Liver (tissue), 9 donors: ENCODE data around the gene SH2D7. TPM values are rescaled to one million over a fixed set of nuclear protein-coding genes. Genes with fewer than 3 reads are reported as not detected.

Experiments
- DNase-seq: peaks from one replicate; pipeline ENCODE4 v3.0.0-alpha.2; 2017; ENCODE audit warnings: low spot score
- H3K27ac ChIP-seq, 2 donors: one replicate each; pipeline ENCODE4 v1.7.0; 2013; ENCODE audit warnings: inconsistent platforms in 2 of 2, low read length in 2 of 2, control low read depth in 1 of 2, low read depth in 1 of 2, mild to moderate bottlenecking in 1 of 2
- H3K27me3 ChIP-seq, 4 donors: one replicate each; pipeline versions ENCODE4 v1.6.1 to v1.7.0; 2013; ENCODE audit warnings: low read length in 3 of 4, inconsistent platforms in 1 of 4, mild to moderate bottlenecking in 1 of 4, moderate library complexity in 1 of 4; ENCODE audit not compliant: control insufficient read depth in 4 of 4, insufficient read depth in 4 of 4
- H3K36me3 ChIP-seq, 4 donors: one replicate each; pipeline versions ENCODE4 v1.6.1 to v1.7.0; 2013; ENCODE audit warnings: low read length in 3 of 4, mild to moderate bottlenecking in 3 of 4, low read depth in 1 of 4, moderate library complexity in 1 of 4; ENCODE audit not compliant: control insufficient read depth in 4 of 4, insufficient read depth in 3 of 4
- H3K4me1 ChIP-seq, 4 donors: one replicate each; pipeline versions ENCODE4 v1.6.1 to v1.7.0; 2013; ENCODE audit warnings: low read length in 3 of 4, mild to moderate bottlenecking in 3 of 4, moderate library complexity in 1 of 4; ENCODE audit not compliant: control insufficient read depth in 4 of 4, insufficient read depth in 4 of 4
- H3K4me3 ChIP-seq, 3 donors: one replicate each; pipeline versions ENCODE4 v1.6.1 to v1.7.0; 2013; ENCODE audit warnings: low read length in 3 of 3, control low read depth in 1 of 3, low read depth in 1 of 3, mild to moderate bottlenecking in 1 of 3
- H3K9ac ChIP-seq, 2 donors: one replicate each; pipeline ENCODE4 v1.7.0; 2013; ENCODE audit warnings: low read length in 2 of 2, mild to moderate bottlenecking in 2 of 2, moderate library complexity in 2 of 2, control low read depth in 1 of 2, low read depth in 1 of 2
- H3K9me3 ChIP-seq, 4 donors: one replicate each; pipeline versions ENCODE4 v1.6.1 to v1.7.0; 2013; ENCODE audit warnings: low read length in 3 of 4; ENCODE audit not compliant: control insufficient read depth in 4 of 4
- CTCF ChIP-seq: fragments of 150-350 bp; IDR thresholded peaks from 2 replicates; pipeline ENCODE4 v1.5.1; 2017; ENCODE audit warnings: improper control_type of control experiment, low read depth, low read length; ENCODE audit not compliant: missing input control
- EGR1 ChIP-seq, 2 donors: IDR thresholded peaks; 2 replicates each; pipeline ENCODE4 v1.6.1; 2016 to 2018; ENCODE audit warnings: antibody characterized with exemption in 2 of 2, low read depth in 2 of 2
- FOXA1 ChIP-seq: IDR thresholded peaks from 2 replicates; pipeline ENCODE4 v1.6.1; 2016; ENCODE audit warnings: antibody characterized with exemption
- FOXA2 ChIP-seq: IDR thresholded peaks from 2 replicates; pipeline ENCODE4 v1.6.1; 2016; ENCODE audit warnings: antibody characterized with exemption
- GABPA ChIP-seq, 2 donors: IDR thresholded peaks in 1 of 2; conservative IDR thresholded peaks in 1 of 2; 2 replicates each; pipeline ENCODE4 v1.6.1; 2016; ENCODE audit warnings: antibody characterized with exemption in 2 of 2, mild to moderate bottlenecking in 1 of 2, moderate library complexity in 1 of 2
- HNF4A ChIP-seq, 2 donors: conservative IDR thresholded peaks; 2 replicates each; pipeline ENCODE4 v1.6.1; 2016; ENCODE audit warnings: antibody characterized with exemption in 2 of 2, mild to moderate bottlenecking in 2 of 2
- HNF4G ChIP-seq: IDR thresholded peaks from 2 replicates; pipeline ENCODE4 v1.6.1; 2016; ENCODE audit warnings: antibody characterized with exemption
- MAX ChIP-seq: IDR thresholded peaks from 2 replicates; pipeline ENCODE4 v1.6.1; 2016; ENCODE audit warnings: antibody characterized with exemption
- NR2F2 ChIP-seq: IDR thresholded peaks from 2 replicates; pipeline ENCODE4 v1.6.1; 2016; ENCODE audit warnings: antibody characterized with exemption
- RAD21 ChIP-seq, 2 donors: IDR thresholded peaks; 2 replicates each; pipeline ENCODE4 v1.6.1; 2016; ENCODE audit warnings: antibody characterized with exemption in 2 of 2, mild to moderate bottlenecking in 2 of 2
- RXRA ChIP-seq, 2 donors: IDR thresholded peaks; 2 replicates each; pipeline ENCODE4 v1.6.1; 2017 to 2018; ENCODE audit warnings: antibody characterized with exemption in 2 of 2, mild to moderate bottlenecking in 1 of 2
- SP1 ChIP-seq: IDR thresholded peaks from 2 replicates; pipeline ENCODE4 v1.6.1; 2018; ENCODE audit warnings: antibody characterized with exemption, mild to moderate bottlenecking
- TAF1 ChIP-seq: conservative IDR thresholded peaks from 2 replicates; pipeline ENCODE4 v1.6.1; 2016; ENCODE audit warnings: antibody characterized with exemption, mild to moderate bottlenecking
- ZBTB33 ChIP-seq: IDR thresholded peaks from 2 replicates; pipeline ENCODE4 v1.6.1; 2016; ENCODE audit warnings: antibody characterized with exemption
- WGBS: extraction: QIAGEN DNeasy Blood & Tissue Kit; methylation state at CpG from one replicate; pipeline ENCODE4 v1.1.7; 2013; 5-methylcytosine and 5-hydroxymethylcytosine counted together
- polyA plus RNA-seq, 2 donors: library from polyadenylated mRNA; stranded (reverse) in 1 of 2; unstranded in 1 of 2; fragments of 200-250 nt in 1 of 2; fragments of >200 nt in 1 of 2; fragmentation: Nextera tagmentation in 1 of 2; extraction: Ambion mirVana in 1 of 2; gene quantifications; one replicate each; pipeline versions ENCODE4 v1.2.1 to v1.2.3, GENCODE V29; 2013 to 2015
- total RNA-seq, 2 donors: library from RNA; depleted of rRNA; stranded (reverse); fragments of >200 nt; gene quantifications; one replicate each; pipeline ENCODE4 v1.2.3, GENCODE V29; 2014
- donor health status: healthy.
- donor health status: healthy.
- donor health status: healthy.
- donor health status: healthy.
- donor health status: healthy.

Gene SH2D7
- total and polyA plus RNA-seq, 4 donors = not detected

- no peak overlapping the region for H3K9ac ChIP-seq
- no peaks in the 10 kb centered on the region for H3K27me3 ChIP-seq
- peak overlapping the region in 1 of 2 donors; percentile 82 for H3K27ac ChIP-seq
- no peak overlapping the region for H3K4me3 ChIP-seq
- DNase-seq = no peak
- whole genome bisulfite sequencing = 37% methylated on average over 1 of the region's 1 CpG
- no peaks in the 10 kb centered on the region for H3K9me3 ChIP-seq
- H3K4me1 ChIP-seq = peaks cover 17 to 65% (median 48%) of the 10 kb centered on the region in 4 donors
- peaks cover 0 to 24% (median 1%) of the 10 kb centered on the region in 4 donors for H3K36me3 ChIP-seq
- TF ChIP-seq FOXA1 (no peak), EGR1 (IDR thresholded peaks at IDR 0.05; ENCODE audit: low read depth in 2 of 2) (no peak), FOXA2 (no peak), GABPA (IDR thresholded peaks at IDR 0.05 in 1 of 2, conservative IDR thresholded peaks at IDR 0.05 in 1 of 2) (no peak), NR2F2 (no peak), RAD21 (IDR thresholded peaks at IDR 0.05) (no peak), RXRA (IDR thresholded peaks at IDR 0.05) (no peak), CTCF (no peak), MAX (no peak), HNF4G (no peak), ZBTB33 (no peak), HNF4A (conservative IDR thresholded peaks at IDR 0.05) (no peak), TAF1 (no peak)
Measured at GRCh38 chr15:78054966-78055365, 37.4 kb upstream of the SH2D7 start.

GRCh38 chr15:78055919-78056713 lies 36.2 kb upstream of the SH2D7 start:
- H3K4me1 ChIP-seq = peaks cover 17 to 69% (median 51%) of the 10 kb centered on the region in 4 donors
- no peaks in the 10 kb centered on the region for H3K27me3 ChIP-seq
- H3K9ac ChIP-seq = peak overlapping the region in 1 of 2 donors; percentile 47
- H3K27ac ChIP-seq = peak overlapping the region; percentile 76 to 82
- no peaks in the 10 kb centered on the region for H3K9me3 ChIP-seq
- TF ChIP-seq NR2F2 = peak; percentile 83
- TF ChIP-seq TAF1 = no peak
- TF ChIP-seq EGR1 (IDR thresholded peaks at IDR 0.05; ENCODE audit: low read depth in 2 of 2) = no peak
- TF ChIP-seq RXRA (IDR thresholded peaks at IDR 0.05) = peak; percentile 73 to 91
- TF ChIP-seq HNF4G = peak; percentile 6
- TF ChIP-seq SP1 = peak; percentile 44
- TF ChIP-seq HNF4A (conservative IDR thresholded peaks at IDR 0.05) = peak; percentile 62 to 72
- no peak for DNase-seq
- H3K36me3 ChIP-seq = peaks cover 0 to 17% (median 0%) of the 10 kb centered on the region in 4 donors
- H3K4me3 ChIP-seq = no peak overlapping the region
- 6% methylated on average over 2 of the region's 2 CpGs for WGBS
